Spinal cord (tissue), 10 donors: ENCODE data around the gene CRABP2. TPM values are rescaled to one million over a fixed set of nuclear protein-coding genes. Genes with fewer than 3 reads are reported as not detected.

Experiments used
- DNase-seq, 6 donors: peaks; one replicate each; pipeline versions ENCODE4 v3.0.0 to v3.0.0-alpha.2; 2013 to 2015; ENCODE audit warnings: low spot score in 6 of 6, low read depth in 4 of 6
- H3K27ac ChIP-seq: one replicate; pipeline ENCODE4 v1.5.1; 2013; ENCODE audit warnings: low read depth, low read length, control low read depth
- H3K27me3 ChIP-seq: one replicate; pipeline ENCODE4 v1.6.1; 2013; ENCODE audit warnings: low read length; ENCODE audit not compliant: control insufficient read depth, insufficient read depth
- H3K36me3 ChIP-seq: one replicate; pipeline ENCODE4 v1.6.1; 2013; ENCODE audit warnings: low read length; ENCODE audit not compliant: control insufficient read depth, insufficient read depth
- H3K4me1 ChIP-seq: one replicate; pipeline ENCODE4 v1.6.1; 2013; ENCODE audit warnings: low read length; ENCODE audit not compliant: control insufficient read depth, insufficient read depth
- H3K4me3 ChIP-seq: one replicate; pipeline ENCODE4 v1.5.1; 2013; ENCODE audit warnings: low read depth, low read length, control low read depth
- H3K9me3 ChIP-seq: one replicate; pipeline ENCODE4 v1.6.1; 2013; ENCODE audit warnings: low read length; ENCODE audit not compliant: control insufficient read depth, insufficient read depth
- WGBS: methylation state at CpG from one replicate; pipeline ENCODE4 v1.1.5; 2013; ENCODE audit warnings: missing lambda C conversion rate; ENCODE audit not compliant: insufficient coverage; 5-methylcytosine and 5-hydroxymethylcytosine counted together
- polyA plus RNA-seq, 2 donors: library from polyadenylated mRNA; unstranded; fragments of 120-200 nt; gene quantifications; one replicate each; pipeline ENCODE4 v1.2.1, GENCODE V29; 2013; ENCODE audit not compliant: insufficient read length in 2 of 2
- total RNA-seq, 2 donors: library from RNA; depleted of rRNA in 1 of 2; stranded (reverse); fragments of 120-200 nt in 1 of 2; fragments of >200 nt in 1 of 2; gene quantifications; one replicate each; pipeline versions ENCODE4 v1.2.3 to v1.2.4, GENCODE V29; 2013 to 2014
- donor health status: healthy.

CRABP2 gene
- total and polyA plus RNA-seq, 4 donors = 35.6 to 482 (median 88.3) TPM

- Histone ChIP-seq H3K4me3 (no peak overlapping the region), H3K27me3 (peaks cover 5% of the 10 kb centered on the region), H3K9me3 (no peaks in the 10 kb centered on the region), H3K27ac (no peak overlapping the region), H3K36me3 (peaks cover 57% of the 10 kb centered on the region), H3K4me1 (peaks cover 100% of the 10 kb centered on the region)
- 84% methylated on average over 9 of the region's 10 CpGs for WGBS
- DNase-seq = no peak
Observed at GRCh38 chr1:156658945-156659574, 46.3 kb downstream of the CRABP2 start.

GRCh38 chr1:156658496-156658895, 46.9 kb downstream of the CRABP2 start:
- Histone ChIP-seq H3K36me3 (peaks cover 62% of the 10 kb centered on the region), H3K27ac (no peak overlapping the region), H3K4me1 (peaks cover 95% of the 10 kb centered on the region), H3K27me3 (peaks cover 5% of the 10 kb centered on the region), H3K4me3 (no peak overlapping the region), H3K9me3 (no peaks in the 10 kb centered on the region)
- no peak for DNase-seq
- WGBS = 75% methylated on average over 14 of the region's 14 CpGs

GRCh38 chr1:156657741-156658319, 47.6 kb downstream of the CRABP2 start:
- 22% methylated on average over 12 of the region's 15 CpGs for WGBS
- Histone ChIP-seq H3K36me3 (peaks cover 66% of the 10 kb centered on the region), H3K4me3 (no peak overlapping the region), H3K27ac (peak overlapping the region; percentile 76), H3K9me3 (no peaks in the 10 kb centered on the region), H3K27me3 (peaks cover 5% of the 10 kb centered on the region), H3K4me1 (peaks cover 95% of the 10 kb centered on the region)
- DNase-seq = no peak

GRCh38 chr1:156656806-156657740, 48.3 kb downstream of the CRABP2 start:
- H3K27me3 ChIP-seq = peaks cover 5% of the 10 kb centered on the region
- H3K36me3 ChIP-seq = peaks cover 68% of the 10 kb centered on the region
- H3K27ac ChIP-seq = peak overlapping the region; percentile 76
- H3K4me3 ChIP-seq = peak overlapping the region; percentile 28
- peaks cover 95% of the 10 kb centered on the region for H3K4me1 ChIP-seq
- 3% methylated on average over 54 of the region's 54 CpGs for WGBS
- H3K9me3 ChIP-seq = no peaks in the 10 kb centered on the region
- peak in 2 of 6 donors; percentile 88 to 89 for DNase-seq

- H3K4me3 ChIP-seq = no peak overlapping the region
- 51% methylated on average over 3 of the region's 9 CpGs for WGBS
- H3K27ac ChIP-seq = peak overlapping the region; percentile 76
- H3K27me3 ChIP-seq = peaks cover 5% of the 10 kb centered on the region
- H3K9me3 ChIP-seq = no peaks in the 10 kb centered on the region
- H3K36me3 ChIP-seq = peaks cover 75% of the 10 kb centered on the region
- no peak for DNase-seq
- peaks cover 94% of the 10 kb centered on the region for H3K4me1 ChIP-seq
Observed at GRCh38 chr1:156655904-156656516, 49.4 kb downstream of the CRABP2 start.

- DNase-seq = no peak
- Histone ChIP-seq H3K36me3 (peaks cover 76% of the 10 kb centered on the region), H3K9me3 (no peaks in the 10 kb centered on the region), H3K4me3 (no peak overlapping the region), H3K27ac (peak overlapping the region; percentile 37), H3K27me3 (peaks cover 5% of the 10 kb centered on the region), H3K4me1 (peaks cover 91% of the 10 kb centered on the region)
- WGBS = 59% methylated on average over 2 of the region's 2 CpGs
Observed at GRCh38 chr1:156655151-156655903, 50.1 kb downstream of the CRABP2 start.

- H3K36me3 ChIP-seq = peaks cover 78% of the 10 kb centered on the region
- no peak for DNase-seq
- H3K27me3 ChIP-seq = peaks cover 5% of the 10 kb centered on the region
- H3K9me3 ChIP-seq = no peaks in the 10 kb centered on the region
- H3K4me3 ChIP-seq = no peak overlapping the region
- H3K27ac ChIP-seq = no peak overlapping the region
- WGBS = no CpG with 5 or more reads among the region's 1 CpG
- H3K4me1 ChIP-seq = peaks cover 85% of the 10 kb centered on the region
Observed at GRCh38 chr1:156654700-156655099, 50.7 kb downstream of the CRABP2 start.

GRCh38 chr1:156652992-156653355, 52.4 kb downstream of the CRABP2 start:
- Histone ChIP-seq H3K4me1 (peaks cover 77% of the 10 kb centered on the region), H3K9me3 (no peaks in the 10 kb centered on the region), H3K36me3 (peaks cover 77% of the 10 kb centered on the region), H3K27ac (no peak overlapping the region), H3K4me3 (no peak overlapping the region), H3K27me3 (peaks cover 5% of the 10 kb centered on the region)
- no peak for DNase-seq
- 69% methylated on average over 8 of the region's 9 CpGs for WGBS
